Parathyroid adenoma (tissue), 2 donors: ENCODE results near the gene FMNL3.

Experiments used
- H2AFZ ChIP-seq: fragments of 300-600 bp; sonication (generic); one replicate; pipeline ENCODE4 v1.7.0; 2017; ENCODE audit warnings: antibody characterized with exemption, mild to moderate bottlenecking
- H3K27ac ChIP-seq: fragments of 300-600 bp; sonication (generic); one replicate; pipeline ENCODE4 v1.7.0; 2017
- H3K27me3 ChIP-seq: fragments of 300-600 bp; sonication (generic); one replicate; pipeline ENCODE4 v1.7.0; 2017; ENCODE audit warnings: low read length; ENCODE audit not compliant: control insufficient read depth, insufficient read depth
- H3K36me3 ChIP-seq: fragments of 300-600 bp; sonication (generic); one replicate; pipeline ENCODE4 v1.7.0; 2017; ENCODE audit warnings: low read length; ENCODE audit not compliant: control insufficient read depth, insufficient read depth
- H3K4me1 ChIP-seq: fragments of 300-600 bp; sonication (generic); one replicate; pipeline ENCODE4 v1.7.0; 2017; ENCODE audit warnings: control low read depth
- H3K4me2 ChIP-seq: fragments of 300-600 bp; sonication (generic); one replicate; pipeline ENCODE4 v1.7.0; 2017; ENCODE audit warnings: low read length
- H3K4me3 ChIP-seq: fragments of 300-600 bp; sonication (generic); one replicate; pipeline ENCODE4 v1.7.0; 2017; ENCODE audit warnings: low read depth, low read length
- H3K79me2 ChIP-seq: fragments of 300-600 bp; sonication (generic); one replicate; pipeline ENCODE4 v1.7.0; 2017; ENCODE audit warnings: control low read depth
- H3K9ac ChIP-seq: fragments of 300-600 bp; sonication (generic); one replicate; pipeline ENCODE4 v1.7.0; 2017; ENCODE audit warnings: mild to moderate bottlenecking
- H3K9me3 ChIP-seq: fragments of 300-600 bp; sonication (generic); one replicate; pipeline ENCODE4 v1.7.0; 2017; ENCODE audit warnings: low read length; ENCODE audit not compliant: control insufficient read depth
- TF ChIP-seq, protein P1 (sequence below): fragments of 300-600 bp; sonication (generic); IDR thresholded peaks from one replicate; pipeline ENCODE4 v1.7.0; 2017; ENCODE audit warnings: antibody characterized with exemption, mild to moderate bottlenecking
- donor health status: primary hyperparathyroidism.

The FMNL3 gene

DNA sequence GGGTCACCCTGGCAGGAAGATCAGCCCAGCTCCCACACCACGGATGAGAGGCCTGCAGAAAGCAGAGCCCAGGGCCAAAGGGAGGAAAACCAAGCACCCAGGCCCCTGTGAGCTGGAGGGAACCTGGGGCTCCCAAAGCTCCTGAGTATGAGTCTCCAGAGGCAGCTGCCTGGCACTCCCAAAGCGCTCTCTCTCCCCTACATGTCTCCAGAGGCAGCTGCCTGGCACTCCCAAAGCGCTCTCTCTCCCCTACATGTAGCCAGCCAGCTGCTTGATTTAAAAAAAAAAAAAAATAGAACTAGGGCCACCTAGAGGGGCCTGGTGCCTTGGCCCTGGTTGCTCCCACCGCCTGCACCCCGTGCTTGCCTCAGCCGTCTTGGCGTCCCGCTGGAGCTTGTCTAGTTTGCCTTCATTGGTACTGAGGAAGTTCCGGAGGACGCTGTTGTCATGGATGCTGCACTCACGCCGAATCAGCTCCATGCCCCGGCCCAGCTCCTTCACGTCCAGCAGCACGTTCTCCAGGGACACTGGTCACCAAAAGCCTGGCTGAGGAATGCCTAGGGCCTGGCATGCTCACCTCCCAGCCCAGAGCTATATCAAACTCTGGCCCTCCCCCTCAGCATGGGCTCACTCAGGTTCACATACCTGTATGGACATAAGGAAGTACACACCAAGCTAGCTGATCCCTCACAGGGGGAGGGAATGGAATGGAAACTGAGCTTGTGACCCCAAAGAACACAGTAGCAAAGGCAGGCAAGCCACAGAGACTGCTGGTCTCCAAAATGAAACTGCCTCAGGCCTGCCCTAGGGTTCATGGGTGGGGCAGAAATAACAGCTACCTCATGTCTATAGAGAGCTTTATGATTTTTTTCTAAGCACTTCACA lies 59.1 kb downstream of the FMNL3 start:
- H3K79me2 ChIP-seq, result no peaks in the 10 kb centered on the region
- no peak overlapping the region for H3K4me3 ChIP-seq
- H3K9me3 ChIP-seq, result no peaks in the 10 kb centered on the region
- H2AFZ ChIP-seq, result no peak overlapping the region
- H3K36me3 ChIP-seq, result no peaks in the 10 kb centered on the region
- no peaks in the 10 kb centered on the region for H3K27me3 ChIP-seq
- TF ChIP-seq, protein P1, sequence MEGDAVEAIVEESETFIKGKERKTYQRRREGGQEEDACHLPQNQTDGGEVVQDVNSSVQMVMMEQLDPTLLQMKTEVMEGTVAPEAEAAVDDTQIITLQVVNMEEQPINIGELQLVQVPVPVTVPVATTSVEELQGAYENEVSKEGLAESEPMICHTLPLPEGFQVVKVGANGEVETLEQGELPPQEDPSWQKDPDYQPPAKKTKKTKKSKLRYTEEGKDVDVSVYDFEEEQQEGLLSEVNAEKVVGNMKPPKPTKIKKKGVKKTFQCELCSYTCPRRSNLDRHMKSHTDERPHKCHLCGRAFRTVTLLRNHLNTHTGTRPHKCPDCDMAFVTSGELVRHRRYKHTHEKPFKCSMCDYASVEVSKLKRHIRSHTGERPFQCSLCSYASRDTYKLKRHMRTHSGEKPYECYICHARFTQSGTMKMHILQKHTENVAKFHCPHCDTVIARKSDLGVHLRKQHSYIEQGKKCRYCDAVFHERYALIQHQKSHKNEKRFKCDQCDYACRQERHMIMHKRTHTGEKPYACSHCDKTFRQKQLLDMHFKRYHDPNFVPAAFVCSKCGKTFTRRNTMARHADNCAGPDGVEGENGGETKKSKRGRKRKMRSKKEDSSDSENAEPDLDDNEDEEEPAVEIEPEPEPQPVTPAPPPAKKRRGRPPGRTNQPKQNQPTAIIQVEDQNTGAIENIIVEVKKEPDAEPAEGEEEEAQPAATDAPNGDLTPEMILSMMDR, result no peak
- H3K9ac ChIP-seq, result no peak overlapping the region
- peaks cover 3% of the 10 kb centered on the region for H3K4me1 ChIP-seq
- no peak overlapping the region for H3K4me2 ChIP-seq
- peak overlapping the region; percentile 27 for H3K27ac ChIP-seq

GRCh38 chr12:49646871-49647654 lies 60.1 kb downstream of the FMNL3 start:
- peaks cover 3% of the 10 kb centered on the region for H3K4me1 ChIP-seq
- no peak overlapping the region for H3K4me3 ChIP-seq
- H3K27me3 ChIP-seq, result no peaks in the 10 kb centered on the region
- TF ChIP-seq, protein P1, result no peak
- no peak overlapping the region for H2AFZ ChIP-seq
- H3K36me3 ChIP-seq, result no peaks in the 10 kb centered on the region
- no peak overlapping the region for H3K4me2 ChIP-seq
- H3K79me2 ChIP-seq, result no peaks in the 10 kb centered on the region
- H3K9ac ChIP-seq, result no peak overlapping the region
- peak overlapping the region; percentile 27 for H3K27ac ChIP-seq
- H3K9me3 ChIP-seq, result no peaks in the 10 kb centered on the region

- TF ChIP-seq, protein P1, result no peak
- no peaks in the 10 kb centered on the region for H3K27me3 ChIP-seq
- peaks cover 3% of the 10 kb centered on the region for H3K4me1 ChIP-seq
These were observed 60.8 kb downstream of the FMNL3 start for GRCh38 chr12:49646331-49646830.

DNA sequence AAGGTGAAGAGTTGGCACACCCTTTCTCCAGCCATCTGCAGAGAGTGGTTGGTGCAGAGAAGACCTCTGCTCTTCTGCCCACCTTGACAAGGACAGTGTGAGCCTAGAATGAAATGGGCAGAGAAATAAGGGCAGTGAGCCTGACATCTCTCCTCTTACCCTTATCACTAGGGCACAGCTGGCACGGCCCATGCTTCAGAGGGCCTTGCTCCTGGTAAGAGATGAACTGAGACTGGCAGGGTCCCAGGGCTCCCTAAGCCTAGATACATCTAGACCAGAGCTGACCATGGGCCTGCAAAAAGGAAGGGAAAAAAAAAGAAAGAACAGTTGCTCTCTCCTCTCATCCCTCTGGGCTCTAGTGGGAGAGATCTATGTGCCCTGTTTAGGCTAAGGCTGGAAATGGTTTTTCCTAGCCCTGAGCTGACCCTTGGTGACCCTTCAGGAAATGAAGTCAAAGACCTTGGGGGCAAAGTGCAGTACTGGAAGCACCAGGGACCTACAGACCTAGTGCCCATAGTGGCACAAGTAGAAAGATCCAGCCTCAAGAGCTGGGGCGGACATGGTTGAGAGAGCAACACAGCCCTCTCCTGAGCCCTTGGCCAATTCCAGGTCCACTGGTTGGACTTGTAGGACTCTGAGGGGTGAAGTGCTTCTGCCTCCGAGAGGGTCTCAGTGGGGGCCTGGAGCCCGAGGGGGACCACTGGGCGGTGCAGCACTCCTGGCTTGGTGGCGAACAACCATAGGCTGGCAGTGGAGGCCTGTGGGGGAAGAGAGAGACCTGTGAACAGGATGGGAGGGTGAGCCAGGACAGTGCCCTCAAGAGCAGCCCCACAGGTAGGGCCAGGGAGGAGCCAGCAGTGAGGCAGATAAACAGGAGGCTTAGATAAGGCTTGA lies 61.8 kb downstream of the FMNL3 start:
- Histone ChIP-seq H3K9ac (no peak overlapping the region), H3K27ac (no peak overlapping the region)

More at GRCh38 chr12:49646331-49646830, 60.8 kb downstream of the FMNL3 start:
- H3K9ac ChIP-seq, result no peak overlapping the region
- no peak overlapping the region for H3K27ac ChIP-seq
- no peak overlapping the region for H2AFZ ChIP-seq
- no peaks in the 10 kb centered on the region for H3K9me3 ChIP-seq
- H3K4me2 ChIP-seq, result no peak overlapping the region
- H3K4me3 ChIP-seq, result no peak overlapping the region
- no peaks in the 10 kb centered on the region for H3K79me2 ChIP-seq
- no peaks in the 10 kb centered on the region for H3K36me3 ChIP-seq

More for the DNA sequence above, 61.8 kb downstream of the FMNL3 start:
- Histone ChIP-seq H2AFZ (no peak overlapping the region), H3K27me3 (no peaks in the 10 kb centered on the region), H3K4me2 (no peak overlapping the region), H3K4me1 (peaks cover 3% of the 10 kb centered on the region), H3K4me3 (no peak overlapping the region), H3K36me3 (no peaks in the 10 kb centered on the region), H3K79me2 (no peaks in the 10 kb centered on the region), H3K9me3 (no peaks in the 10 kb centered on the region)
- TF ChIP-seq, protein P1, result no peak
